Gastroesophageal sphincter (tissue), 4 donors: Measurements from ENCODE around the gene ST8SIA4. TPM values are rescaled to one million over a fixed set of nuclear protein-coding genes. Genes with fewer than 3 reads are reported as not detected.

Source experiments
- ATAC-seq: fragments of 150-250 bp; one replicate; pipeline ENCODE4 v1.9.1; 2016; ENCODE audit warnings: mild to moderate bottlenecking, moderate library complexity
- H3K27ac ChIP-seq, 4 donors: fragments of 200-600 bp; sonication (generic) in 3 of 4; 1 replicate in 3 of 4; 2 replicates in 1 of 4; pipeline ENCODE4 v1.5.1; 2016 to 2019
- H3K27me3 ChIP-seq: fragments of 200-600 bp; sonication (generic); one replicate; pipeline ENCODE4 v1.5.1; 2019
- H3K36me3 ChIP-seq, 2 donors: fragments of 200-600 bp; sonication (generic); one replicate each; pipeline ENCODE4 v1.5.1; 2019; ENCODE audit warnings: control low read depth in 1 of 2
- H3K4me1 ChIP-seq, 3 donors: fragments of 200-600 bp; sonication (generic); 1 replicate in 2 of 3; 2 replicates in 1 of 3; pipeline ENCODE4 v1.5.1; 2016 to 2019; ENCODE audit warnings: control low read depth in 2 of 3
- H3K4me3 ChIP-seq, 2 donors: fragments of 200-600 bp; sonication (generic); one replicate each; pipeline ENCODE4 v1.5.1; 2019; ENCODE audit warnings: mild to moderate bottlenecking in 1 of 2, moderate library complexity in 1 of 2
- H3K9me3 ChIP-seq, 3 donors: fragments of 200-600 bp; sonication (generic); one replicate each; pipeline ENCODE4 v1.5.1; 2017 to 2019; ENCODE audit warnings: control low read depth in 2 of 3
- EP300 ChIP-seq: sonication (generic); formaldehyde crosslinking; IDR thresholded peaks from one replicate; pipeline ENCODE4 v1.6.1; 2017; ENCODE audit warnings: antibody characterized with exemption, mild to moderate bottlenecking
- POLR2A ChIP-seq, 2 donors: fragments of 450-650 bp; IDR thresholded peaks; one replicate each; pipeline ENCODE4 v1.6.1; 2017; ENCODE audit warnings: antibody characterized with exemption in 2 of 2, mild to moderate bottlenecking in 2 of 2, moderate library complexity in 1 of 2
- POLR2AphosphoS5 ChIP-seq: sonication (generic); formaldehyde crosslinking; IDR thresholded peaks from one replicate; pipeline ENCODE4 v1.6.1; 2017; ENCODE audit warnings: antibody characterized with exemption
- WGBS, 2 donors: methylation state at CpG; one replicate each; pipeline ENCODE4 v1.1.5; 2018; ENCODE audit warnings: low coverage in 1 of 2; 5-methylcytosine and 5-hydroxymethylcytosine counted together
- small RNA-seq, 4 donors: library from RNA; depleted of rRNA; stranded (forward); fragments of <200 nt; gene quantifications; one replicate each; pipeline ENCODE3, GENCODE V24; 2016
- total RNA-seq, 4 donors: library from RNA; depleted of rRNA; stranded (reverse); fragments of >200 nt; gene quantifications; one replicate each; pipeline ENCODE4 v1.1.0, GENCODE V29; 2016
- TF ChIP-seq, protein P1 (sequence below), 4 experiments: fragments of 200-600 bp in 2 of 4; fragments of 450-650 bp in 2 of 4; sonication (generic) in 1 of 4; IDR thresholded peaks; one replicate each; pipeline ENCODE4 v1.5.1; 2017 to 2019; ENCODE audit warnings: antibody characterized with exemption in 4 of 4, mild to moderate bottlenecking in 2 of 4, moderate library complexity in 2 of 4

ST8SIA4 gene
- total RNA-seq, 4 donors from 2014 or later = 1.1 to 3.9 (median 2.9) TPM

DNA sequence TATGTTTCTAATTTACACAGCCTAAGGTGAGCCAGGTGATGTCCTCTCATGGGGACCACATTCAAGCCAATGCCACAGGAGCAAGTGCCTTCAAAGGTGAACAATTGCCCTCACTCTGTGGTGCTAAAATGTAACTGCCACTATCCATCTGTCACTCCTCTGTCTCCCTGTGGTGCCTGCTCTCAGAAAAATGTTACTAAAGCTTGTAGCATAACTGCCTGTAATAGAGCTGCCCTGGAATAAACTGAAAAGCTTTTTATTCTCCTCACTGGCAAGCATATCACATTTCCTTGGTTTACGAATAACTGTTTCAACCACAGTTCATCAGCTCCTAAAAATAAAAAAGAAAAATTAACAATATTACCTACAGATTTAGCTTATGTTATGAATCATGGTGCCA is 142.4 kb downstream of the ST8SIA4 start:
- Histone ChIP-seq H3K9me3 (no peaks in the 10 kb centered on the region), H3K4me1 (no peaks in the 10 kb centered on the region), H3K27ac (no peak overlapping the region), H3K36me3 (no peaks in the 10 kb centered on the region), H3K27me3 (no peaks in the 10 kb centered on the region), H3K4me3 (no peak overlapping the region)
- WGBS, 2 donors = 45 to 76% methylated on average over 1 of the region's 1 CpG
- no peak for ATAC-seq
- TF ChIP-seq EP300 = no peak
- TF ChIP-seq, protein P1, sequence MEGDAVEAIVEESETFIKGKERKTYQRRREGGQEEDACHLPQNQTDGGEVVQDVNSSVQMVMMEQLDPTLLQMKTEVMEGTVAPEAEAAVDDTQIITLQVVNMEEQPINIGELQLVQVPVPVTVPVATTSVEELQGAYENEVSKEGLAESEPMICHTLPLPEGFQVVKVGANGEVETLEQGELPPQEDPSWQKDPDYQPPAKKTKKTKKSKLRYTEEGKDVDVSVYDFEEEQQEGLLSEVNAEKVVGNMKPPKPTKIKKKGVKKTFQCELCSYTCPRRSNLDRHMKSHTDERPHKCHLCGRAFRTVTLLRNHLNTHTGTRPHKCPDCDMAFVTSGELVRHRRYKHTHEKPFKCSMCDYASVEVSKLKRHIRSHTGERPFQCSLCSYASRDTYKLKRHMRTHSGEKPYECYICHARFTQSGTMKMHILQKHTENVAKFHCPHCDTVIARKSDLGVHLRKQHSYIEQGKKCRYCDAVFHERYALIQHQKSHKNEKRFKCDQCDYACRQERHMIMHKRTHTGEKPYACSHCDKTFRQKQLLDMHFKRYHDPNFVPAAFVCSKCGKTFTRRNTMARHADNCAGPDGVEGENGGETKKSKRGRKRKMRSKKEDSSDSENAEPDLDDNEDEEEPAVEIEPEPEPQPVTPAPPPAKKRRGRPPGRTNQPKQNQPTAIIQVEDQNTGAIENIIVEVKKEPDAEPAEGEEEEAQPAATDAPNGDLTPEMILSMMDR (IDR thresholded peaks at IDR 0.05) = no peak
- TF ChIP-seq POLR2A (IDR thresholded peaks at IDR 0.05) = no peak

DNA sequence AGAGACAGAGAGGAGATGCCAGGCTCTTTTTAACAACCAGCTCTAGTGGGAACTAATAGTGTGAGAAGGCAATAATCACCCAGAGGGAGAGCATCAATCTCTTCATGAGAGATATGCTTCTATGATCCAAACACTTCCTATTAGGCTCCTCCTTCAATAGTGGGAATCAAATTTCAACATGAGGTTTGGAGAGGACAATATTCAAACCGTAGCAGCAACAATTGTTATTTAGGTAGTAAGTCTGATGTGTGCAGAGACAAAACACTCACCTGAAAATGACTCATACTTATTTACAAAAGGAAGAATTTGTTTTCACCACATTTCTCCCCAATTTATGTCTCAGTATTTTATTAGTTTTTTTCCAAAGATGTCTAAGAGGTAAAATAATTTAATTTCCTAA is 144.3 kb downstream of the ST8SIA4 start:
- H3K27me3 ChIP-seq = no peaks in the 10 kb centered on the region
- H3K4me3 ChIP-seq = no peak overlapping the region
- H3K27ac ChIP-seq = no peak overlapping the region
- H3K4me1 ChIP-seq = no peaks in the 10 kb centered on the region
- no peaks in the 10 kb centered on the region for H3K9me3 ChIP-seq
- TF ChIP-seq POLR2A (IDR thresholded peaks at IDR 0.05) (no peak), EP300 (no peak), POLR2AphosphoS5 (no peak)
- TF ChIP-seq, protein P1 (IDR thresholded peaks at IDR 0.05) = no peak
- WGBS, 2 donors = 47 to 80% methylated on average over 1 of the region's 1 CpG
- no peaks in the 10 kb centered on the region for H3K36me3 ChIP-seq
- no peak for ATAC-seq

DNA sequence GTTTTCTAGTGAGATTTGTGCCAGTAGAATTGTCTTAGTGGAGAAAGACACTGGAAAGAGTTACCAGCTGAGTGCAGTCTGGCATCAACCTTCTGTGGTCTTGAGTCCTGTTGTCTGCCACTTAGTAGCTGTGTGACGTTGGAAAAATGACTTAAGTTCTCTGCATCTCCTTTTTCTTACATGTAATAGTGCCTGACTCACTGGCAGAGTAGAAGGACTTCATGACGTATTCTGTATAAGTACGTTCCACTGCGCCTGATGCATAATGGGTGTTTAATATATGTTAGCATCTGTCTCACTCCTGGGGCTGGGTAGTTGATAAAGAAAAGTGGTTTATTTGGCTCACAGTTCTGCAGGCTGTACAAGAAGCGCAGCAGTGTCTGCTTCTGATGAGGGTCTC is 144.8 kb downstream of the ST8SIA4 start:
- H3K4me1 ChIP-seq = no peaks in the 10 kb centered on the region
- H3K27me3 ChIP-seq = no peaks in the 10 kb centered on the region
- no peak overlapping the region for H3K27ac ChIP-seq
- no peaks in the 10 kb centered on the region for H3K36me3 ChIP-seq
- no peaks in the 10 kb centered on the region for H3K9me3 ChIP-seq
- ATAC-seq = no peak
- TF ChIP-seq, protein P1 (IDR thresholded peaks at IDR 0.05) = no peak
- H3K4me3 ChIP-seq = no peak overlapping the region
- 65 to 84% methylated on average over 4 to 5 of the region's 5 CpGs for WGBS, 2 donors

DNA sequence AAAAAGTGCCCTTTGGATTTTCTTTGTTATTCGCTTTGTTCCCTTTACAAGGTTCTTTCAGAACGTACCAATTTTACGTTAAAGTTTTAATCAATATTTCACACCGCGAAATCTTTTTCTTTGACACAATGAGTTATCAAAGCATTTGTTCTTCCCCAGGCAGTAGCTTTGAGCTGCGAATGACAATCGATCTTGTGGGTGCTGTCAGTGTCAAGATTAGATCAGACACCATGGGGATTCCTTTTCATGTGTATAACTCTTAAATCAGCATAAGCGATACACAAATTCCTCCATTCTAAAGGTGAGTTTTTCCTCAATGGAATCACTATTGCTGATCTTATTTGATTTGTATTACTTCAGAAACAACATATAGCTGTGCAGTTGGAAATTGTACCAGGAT is 145.5 kb downstream of the ST8SIA4 start:
- H3K27me3 ChIP-seq = no peaks in the 10 kb centered on the region
- no peak for TF ChIP-seq EP300
- no peak for TF ChIP-seq POLR2A (IDR thresholded peaks at IDR 0.05)
- TF ChIP-seq, protein P1 (IDR thresholded peaks at IDR 0.05) = no peak
- no peak for TF ChIP-seq POLR2AphosphoS5
- WGBS, 2 donors = 42 to 47% methylated on average over 8 of the region's 8 CpGs
- no peaks in the 10 kb centered on the region for H3K9me3 ChIP-seq
- no peak for ATAC-seq
- no peaks in the 10 kb centered on the region for H3K36me3 ChIP-seq
- no peak overlapping the region for H3K27ac ChIP-seq
- H3K4me1 ChIP-seq = no peaks in the 10 kb centered on the region
- H3K4me3 ChIP-seq = no peak overlapping the region

Small RNA genes within 50 kb of the gene (small RNA-seq; reads per million reads assigned to genes)
- gene MIR548P = 0 reads per million in 4 donors
